Measurements from ENCODE around the gene KCND2. TPM values are rescaled to one million over a fixed set of nuclear protein-coding genes. Genes with fewer than 3 reads are reported as not detected.
"Not testable (repeated sequence)": the region's sequence is repeated elsewhere in the genome, so short reads cannot be mapped to it uniquely, and the experiment has no call there.

KCND2 gene
- total RNA-seq, 4 donors from 2014 or later = 0.07 to 0.93 (median 0.30) TPM

DNA sequence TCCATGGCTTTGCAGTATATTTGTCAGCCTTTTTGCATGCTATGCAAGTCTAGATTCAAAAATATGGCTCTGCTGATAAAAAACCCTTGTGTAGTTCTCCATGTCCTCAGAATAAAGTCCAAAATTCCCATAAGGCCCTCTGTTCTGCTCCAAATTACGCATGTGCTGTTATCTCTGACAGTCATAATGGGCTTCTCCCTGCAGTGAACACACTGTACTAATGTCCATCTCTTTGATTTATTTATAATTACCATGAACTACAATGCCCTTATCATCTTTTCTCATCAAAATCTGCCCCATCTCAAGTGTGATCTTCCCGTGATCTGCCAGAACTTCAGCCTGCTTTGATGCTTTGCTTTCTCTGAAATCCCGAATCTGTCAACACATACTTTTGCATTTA, 497.2 kb downstream of the KCND2 start:
- no peak overlapping the region for H3K4me3 ChIP-seq
- in situ Hi-C loops (cut with MboI; ENCODE audit: low sequenced_read_pairs in 4 of 4) (no loop called here), intact Hi-C loops (cut with DNase I; ENCODE audit: low total_unique reads) (no loop called here)
- H3K27me3 ChIP-seq = no peaks in the 10 kb centered on the region
- TF ChIP-seq POLR2A (IDR thresholded peaks at IDR 0.05) = no peak
- TF ChIP-seq, protein P1, sequence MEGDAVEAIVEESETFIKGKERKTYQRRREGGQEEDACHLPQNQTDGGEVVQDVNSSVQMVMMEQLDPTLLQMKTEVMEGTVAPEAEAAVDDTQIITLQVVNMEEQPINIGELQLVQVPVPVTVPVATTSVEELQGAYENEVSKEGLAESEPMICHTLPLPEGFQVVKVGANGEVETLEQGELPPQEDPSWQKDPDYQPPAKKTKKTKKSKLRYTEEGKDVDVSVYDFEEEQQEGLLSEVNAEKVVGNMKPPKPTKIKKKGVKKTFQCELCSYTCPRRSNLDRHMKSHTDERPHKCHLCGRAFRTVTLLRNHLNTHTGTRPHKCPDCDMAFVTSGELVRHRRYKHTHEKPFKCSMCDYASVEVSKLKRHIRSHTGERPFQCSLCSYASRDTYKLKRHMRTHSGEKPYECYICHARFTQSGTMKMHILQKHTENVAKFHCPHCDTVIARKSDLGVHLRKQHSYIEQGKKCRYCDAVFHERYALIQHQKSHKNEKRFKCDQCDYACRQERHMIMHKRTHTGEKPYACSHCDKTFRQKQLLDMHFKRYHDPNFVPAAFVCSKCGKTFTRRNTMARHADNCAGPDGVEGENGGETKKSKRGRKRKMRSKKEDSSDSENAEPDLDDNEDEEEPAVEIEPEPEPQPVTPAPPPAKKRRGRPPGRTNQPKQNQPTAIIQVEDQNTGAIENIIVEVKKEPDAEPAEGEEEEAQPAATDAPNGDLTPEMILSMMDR (IDR thresholded peaks at IDR 0.05 in 4 of 5, conservative IDR thresholded peaks at IDR 0.05 in 1 of 5) = no peak
- no peaks in the 10 kb centered on the region for H3K4me1 ChIP-seq
- no peak overlapping the region for H3K27ac ChIP-seq
- DNase-seq (no peak), ATAC-seq (no peak)
- no peaks in the 10 kb centered on the region for H3K9me3 ChIP-seq
- H3K36me3 ChIP-seq = no peaks in the 10 kb centered on the region

DNA sequence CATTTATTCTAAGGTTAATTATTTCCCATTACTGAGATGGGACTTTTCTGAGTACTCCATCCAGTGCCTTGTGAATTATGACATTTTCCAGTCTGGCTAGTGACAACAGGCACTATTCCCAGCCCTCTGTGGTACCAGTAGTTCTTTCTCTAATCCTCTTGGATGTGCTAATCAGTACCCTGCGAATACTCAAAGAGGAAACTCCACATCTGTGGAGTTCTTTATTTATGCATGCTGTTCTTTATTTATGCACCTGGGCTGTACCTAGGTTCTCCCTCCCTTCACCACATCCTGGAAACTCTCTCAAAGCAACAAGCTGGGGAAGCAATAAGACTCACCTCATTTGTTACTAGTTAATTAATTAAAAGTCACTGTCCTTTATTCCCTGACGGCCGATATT, 501.5 kb downstream of the KCND2 start:
- in situ Hi-C loops (cut with MboI; ENCODE audit: low sequenced_read_pairs in 4 of 4) = no loop called here
- H3K9me3 ChIP-seq = no peaks in the 10 kb centered on the region
- H3K4me1 ChIP-seq = no peaks in the 10 kb centered on the region
- no peak for DNase-seq
- no peak overlapping the region for H3K27ac ChIP-seq
- no peaks in the 10 kb centered on the region for H3K27me3 ChIP-seq
- intact Hi-C loops (cut with DNase I; ENCODE audit: low total_unique reads) = no loop called here
- no peaks in the 10 kb centered on the region for H3K36me3 ChIP-seq
- no peak for ATAC-seq
- no peak overlapping the region for H3K4me3 ChIP-seq
- TF ChIP-seq POLR2A (IDR thresholded peaks at IDR 0.05) = no peak
- TF ChIP-seq, protein P1 (IDR thresholded peaks at IDR 0.05 in 4 of 5, conservative IDR thresholded peaks at IDR 0.05 in 1 of 5) = no peak

DNA sequence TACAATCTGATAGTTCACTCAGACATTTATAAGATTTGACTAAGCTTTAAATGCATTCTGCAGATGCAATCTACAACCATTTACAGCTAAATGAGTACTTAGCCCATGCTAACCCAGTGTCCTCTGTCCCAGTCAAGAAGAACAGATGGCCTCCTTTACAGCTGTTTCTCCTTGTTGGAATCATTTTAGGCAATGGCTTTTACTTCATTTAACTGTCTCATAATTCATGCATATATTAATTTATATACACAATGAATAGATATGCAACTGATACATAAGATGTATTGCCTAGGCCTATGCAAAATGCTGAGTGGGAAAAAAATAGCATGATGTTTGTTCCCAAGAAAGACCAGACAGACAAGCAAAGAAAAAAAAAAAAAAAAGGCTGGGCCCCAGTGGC, 502.8 kb downstream of the KCND2 start:
- DNase-seq = no peak
- no peak for TF ChIP-seq POLR2A (IDR thresholded peaks at IDR 0.05)
- TF ChIP-seq, protein P1 (IDR thresholded peaks at IDR 0.05 in 4 of 5, conservative IDR thresholded peaks at IDR 0.05 in 1 of 5) = no peak

DNA sequence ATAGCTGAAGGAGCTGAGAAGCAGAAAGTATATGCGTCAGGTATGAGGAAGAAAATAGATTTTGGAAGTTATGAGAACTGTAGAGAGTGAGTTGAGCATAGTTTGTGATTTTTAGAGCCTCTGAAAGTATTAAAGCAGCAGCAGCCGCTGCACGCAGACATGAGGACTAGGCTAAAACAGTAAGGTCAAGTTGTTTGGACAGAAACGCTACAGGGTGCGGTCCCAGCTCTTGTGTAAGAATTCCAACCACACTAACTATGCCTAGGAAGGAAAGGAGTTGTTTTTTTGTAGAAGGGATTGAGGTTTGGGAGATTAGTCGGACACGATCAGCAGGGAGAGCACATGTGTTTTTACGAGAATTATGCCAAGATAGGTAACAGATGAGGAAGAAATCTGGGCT, 506.1 kb downstream of the KCND2 start:
- intact Hi-C loops (cut with DNase I; ENCODE audit: low total_unique reads); ATAC-seq; H3K27ac ChIP-seq; H3K36me3 ChIP-seq; DNase-seq; in situ Hi-C loops (cut with MboI; ENCODE audit: low sequenced_read_pairs in 4 of 4); H3K27me3 ChIP-seq; H3K4me3 ChIP-seq; H3K9me3 ChIP-seq; H3K4me1 ChIP-seq: not testable (repeated sequence)

More for the DNA sequence above, 502.8 kb downstream of the KCND2 start:
- Histone ChIP-seq H3K36me3 (no peaks in the 10 kb centered on the region), H3K4me3 (no peak overlapping the region), H3K4me1 (no peaks in the 10 kb centered on the region), H3K27ac (no peak overlapping the region), H3K27me3 (no peaks in the 10 kb centered on the region), H3K9me3 (no peaks in the 10 kb centered on the region)
- in situ Hi-C loops (cut with MboI; ENCODE audit: low sequenced_read_pairs in 4 of 4) = no loop called here
- ATAC-seq = no peak
- intact Hi-C loops (cut with DNase I; ENCODE audit: low total_unique reads) = no loop called here

DNA sequence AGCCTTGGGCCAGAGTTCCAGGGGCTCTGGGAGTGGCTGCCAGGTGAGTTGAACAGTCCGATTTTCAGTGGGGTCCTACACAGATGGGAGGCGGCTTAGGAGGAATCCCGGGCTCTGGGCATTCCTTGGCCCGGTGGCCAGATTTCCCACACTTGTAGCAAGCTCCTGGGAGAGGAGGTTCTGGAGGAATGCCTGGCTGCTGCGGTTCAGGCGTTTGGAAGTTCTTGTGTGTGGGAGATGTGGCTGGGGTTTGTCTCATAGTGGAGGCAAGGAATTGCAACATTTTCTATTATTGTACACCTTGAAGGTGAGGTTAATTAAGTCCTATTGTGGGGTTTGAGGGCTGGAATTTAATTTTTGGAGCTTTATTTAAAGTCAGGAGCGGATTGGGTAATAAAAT, 507.5 kb downstream of the KCND2 start:
- H3K9me3 ChIP-seq; in situ Hi-C loops (cut with MboI; ENCODE audit: low sequenced_read_pairs in 4 of 4); H3K27me3 ChIP-seq; intact Hi-C loops (cut with DNase I; ENCODE audit: low total_unique reads); DNase-seq; H3K4me3 ChIP-seq; H3K4me1 ChIP-seq; H3K27ac ChIP-seq; H3K36me3 ChIP-seq; ATAC-seq: not testable (repeated sequence)

DNA sequence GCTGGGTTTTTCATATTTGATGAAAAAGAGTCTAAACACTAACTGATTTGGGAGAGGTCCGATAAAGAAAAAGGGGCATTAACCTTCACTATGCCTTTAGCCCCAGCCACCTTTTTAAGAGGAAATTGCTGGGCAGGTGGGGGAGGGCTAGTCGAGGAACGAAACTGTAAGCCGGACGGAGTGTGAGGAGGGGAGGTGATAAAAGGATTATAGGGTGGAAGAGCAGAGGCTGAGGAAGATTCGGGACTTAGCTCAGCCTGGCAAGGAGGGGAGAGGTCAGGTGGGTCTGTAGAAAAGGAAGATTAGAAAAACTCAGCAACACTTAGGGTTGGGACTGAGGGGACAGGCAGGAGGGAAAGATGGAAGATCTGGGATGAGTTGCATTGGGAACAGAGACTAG, 508.0 kb downstream of the KCND2 start:
- no peak for DNase-seq
- no peaks in the 10 kb centered on the region for H3K27me3 ChIP-seq
- no peaks in the 10 kb centered on the region for H3K36me3 ChIP-seq
- H3K27ac ChIP-seq = no peak overlapping the region
- no peaks in the 10 kb centered on the region for H3K4me1 ChIP-seq
- in situ Hi-C loops (cut with MboI; ENCODE audit: low sequenced_read_pairs in 4 of 4) (no loop called here), intact Hi-C loops (cut with DNase I; ENCODE audit: low total_unique reads) (no loop called here)
- no peaks in the 10 kb centered on the region for H3K9me3 ChIP-seq
- no peak for TF ChIP-seq POLR2A (IDR thresholded peaks at IDR 0.05)
- TF ChIP-seq, protein P1 (IDR thresholded peaks at IDR 0.05 in 4 of 5, conservative IDR thresholded peaks at IDR 0.05 in 1 of 5) = no peak
- no peak for ATAC-seq
- H3K4me3 ChIP-seq = no peak overlapping the region

DNA sequence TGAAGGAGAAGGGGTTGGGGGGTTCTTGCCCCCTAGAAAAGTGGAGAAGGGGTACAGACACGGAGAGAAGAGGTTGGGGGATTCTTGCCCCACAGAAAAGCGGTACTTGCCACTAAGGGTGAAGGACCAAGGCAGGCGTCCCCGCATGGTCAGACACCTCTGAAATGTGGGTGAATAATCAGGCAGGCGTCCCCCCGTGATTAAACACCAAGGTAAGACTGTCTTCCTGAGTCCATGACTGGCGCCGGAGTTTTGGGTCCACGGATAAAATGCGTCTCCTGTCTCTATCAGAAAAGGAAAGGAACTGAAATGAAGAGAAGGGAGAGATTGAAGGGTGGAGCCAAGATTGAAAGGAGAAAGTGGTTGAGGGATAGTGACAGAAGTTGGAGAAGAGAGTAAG, 508.9 kb downstream of the KCND2 start:
- DNase-seq; ATAC-seq; H3K27ac ChIP-seq; H3K36me3 ChIP-seq; H3K4me3 ChIP-seq; H3K27me3 ChIP-seq; H3K4me1 ChIP-seq; in situ Hi-C loops (cut with MboI; ENCODE audit: low sequenced_read_pairs in 4 of 4); intact Hi-C loops (cut with DNase I; ENCODE audit: low total_unique reads); H3K9me3 ChIP-seq: not testable (repeated sequence)

Measured in gastrocnemius medialis (tissue), 4 donors.